ENCODE data around the gene FADS1.

Gene FADS1

DNA sequence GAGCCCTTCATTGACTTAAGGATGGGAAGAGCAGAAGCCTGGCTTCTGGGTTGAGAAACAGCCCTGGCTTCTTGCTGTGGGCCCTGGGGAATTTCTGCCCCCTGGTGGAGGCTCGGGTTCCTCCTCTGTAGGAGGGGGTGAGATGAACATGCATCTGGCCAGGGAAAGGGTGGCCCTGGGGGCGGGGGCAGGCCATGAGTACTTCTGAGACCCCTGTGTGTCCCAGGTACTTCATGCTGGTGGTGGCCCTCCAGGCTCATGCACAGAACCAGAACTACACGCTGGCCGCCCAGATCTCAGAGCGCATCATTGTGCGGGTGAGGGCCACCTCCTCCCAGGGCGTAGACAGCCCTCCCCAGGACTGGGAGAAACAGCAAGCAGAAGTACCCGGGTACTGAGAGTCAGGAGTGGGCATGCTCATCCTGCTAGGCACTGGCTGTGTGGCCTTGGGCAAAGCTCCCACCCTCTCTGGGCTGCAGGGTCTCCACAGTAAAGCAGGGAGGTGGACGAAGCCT, 40.2 kb downstream of the FADS1 start:
- DNase-seq (ENCODE audit: low read depth), result no peak

DNA sequence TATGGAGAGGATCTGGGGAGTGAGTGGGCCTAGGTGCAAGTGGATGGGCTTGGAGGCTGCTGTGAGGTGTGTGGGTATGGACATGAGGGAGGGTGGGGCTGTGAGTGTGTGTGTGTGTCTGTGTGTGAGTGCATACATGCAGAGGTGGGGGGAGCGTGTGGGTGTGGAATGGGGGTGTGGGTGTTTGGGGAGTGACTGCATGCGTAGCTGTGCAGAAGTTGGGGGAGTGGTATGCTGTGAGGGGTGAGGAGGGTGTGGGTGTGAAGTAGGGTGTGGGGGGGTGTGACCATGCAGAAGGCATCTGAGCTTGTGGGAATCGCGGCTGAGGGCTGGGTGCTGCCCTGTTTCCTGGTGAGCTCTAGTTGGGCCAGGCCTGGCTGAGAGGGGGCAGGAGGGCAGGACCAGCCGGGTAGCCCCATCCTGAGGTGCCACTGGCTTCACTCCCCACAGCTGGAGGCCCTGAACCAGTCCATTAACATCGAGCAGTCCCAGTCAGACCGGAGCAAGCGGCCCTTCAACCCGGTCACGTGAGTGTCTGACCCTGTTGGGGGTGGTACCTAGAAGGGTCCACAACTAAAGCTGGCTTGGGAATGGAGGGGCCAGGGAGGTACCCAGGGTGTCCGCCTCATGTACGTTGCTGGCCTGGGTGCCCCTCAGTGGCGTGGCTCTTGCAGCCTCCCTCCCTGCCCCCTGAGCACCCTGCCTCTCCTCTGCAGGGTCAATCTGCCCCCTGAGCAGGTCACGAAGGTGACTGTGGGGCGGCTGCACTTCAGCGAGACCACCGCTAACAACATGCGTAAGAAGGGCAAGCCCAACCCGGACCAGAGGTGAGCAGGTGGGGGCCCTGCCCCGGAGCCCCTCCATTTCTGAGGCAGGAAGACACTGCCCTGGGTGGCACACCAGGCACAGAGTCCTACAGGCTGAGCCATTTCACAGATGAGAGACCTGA, 40.9 kb downstream of the FADS1 start:
- no peak for DNase-seq (ENCODE audit: low read depth)

DNA sequence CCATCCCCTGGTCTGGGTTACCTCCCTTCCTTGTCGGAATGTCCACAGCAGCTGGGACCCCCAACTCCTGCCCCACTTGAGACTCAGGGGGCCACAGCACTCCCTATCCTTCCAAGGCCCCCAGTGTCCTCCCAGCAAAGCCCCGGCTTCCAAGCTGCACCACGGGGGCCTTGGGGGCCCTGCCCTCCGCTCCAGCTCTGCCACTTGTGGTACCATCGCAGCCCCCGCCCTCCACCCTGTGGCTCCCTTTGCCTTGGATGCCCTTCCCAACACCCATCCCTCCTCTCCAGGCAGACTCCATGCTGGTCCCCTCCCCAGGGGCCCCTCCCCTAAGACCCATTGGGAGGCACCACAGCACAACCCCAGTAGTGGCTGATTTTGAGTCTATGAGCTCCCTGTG, 41.7 kb downstream of the FADS1 start:
- no peak for DNase-seq (ENCODE audit: low read depth)

DNA sequence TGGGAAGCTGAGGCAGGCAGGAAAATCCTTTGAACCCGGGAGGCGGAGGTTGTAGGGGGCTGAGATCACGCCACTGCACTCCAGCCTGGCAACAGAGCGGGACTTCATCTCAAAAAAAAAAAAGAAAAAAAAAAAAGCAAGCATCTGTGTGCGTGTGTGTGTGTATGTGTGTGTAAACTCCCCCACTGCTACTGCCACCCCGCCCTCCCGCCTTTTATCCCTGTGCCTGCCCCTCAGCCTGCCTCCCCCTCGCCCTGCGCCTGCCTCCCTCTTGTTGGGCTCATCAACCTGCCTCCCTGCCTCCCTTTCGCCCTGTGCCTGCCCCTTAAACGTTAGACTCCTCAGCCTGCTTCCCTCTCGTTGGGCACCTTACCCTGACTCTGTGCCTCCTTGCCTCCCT, 42.4 kb downstream of the FADS1 start:
- DNase-seq (ENCODE audit: low read depth), result no peak

DNA sequence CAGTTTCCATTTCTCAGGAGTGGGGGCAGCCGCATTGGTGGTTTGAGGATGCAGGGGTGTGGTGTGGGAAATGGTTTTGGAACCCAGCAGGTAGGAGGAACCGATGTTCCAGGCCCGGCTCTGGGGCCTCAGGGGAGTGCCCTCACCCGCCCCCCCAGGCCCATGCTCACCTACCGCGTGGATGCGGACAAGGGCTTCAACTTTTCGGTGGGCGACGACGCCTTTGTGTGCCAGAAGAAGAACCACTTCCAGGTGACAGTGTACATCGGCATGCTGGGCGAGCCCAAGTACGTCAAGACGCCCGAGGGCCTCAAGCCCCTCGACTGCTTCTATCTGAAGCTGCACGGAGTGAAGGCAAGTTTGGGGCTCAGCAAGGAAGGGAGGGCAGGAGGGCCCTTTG, 43.0 kb downstream of the FADS1 start:
- no peak for DNase-seq (ENCODE audit: low read depth)

DNA sequence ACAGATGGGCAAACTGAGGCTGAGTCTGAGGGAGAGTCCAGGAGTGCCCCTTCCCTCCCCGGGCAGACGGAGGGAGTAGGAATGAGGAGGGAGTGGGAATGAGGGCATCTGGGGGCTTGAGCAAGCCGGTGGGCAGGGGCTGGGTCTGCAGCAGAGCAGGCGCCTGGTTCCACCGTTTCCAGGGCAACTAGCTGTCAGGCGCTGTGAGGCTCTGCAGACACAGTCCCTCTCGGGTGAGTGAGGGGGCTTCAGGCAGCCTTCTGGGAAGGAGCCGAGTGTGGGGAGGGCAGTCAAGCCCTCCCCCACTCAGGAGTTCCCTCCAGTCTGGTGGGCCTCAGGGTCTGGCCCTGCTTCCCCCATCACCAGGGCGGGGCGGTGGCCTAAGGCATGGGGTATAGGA, 43.4 kb downstream of the FADS1 start:
- DNase-seq (ENCODE audit: low read depth), result no peak

DNA sequence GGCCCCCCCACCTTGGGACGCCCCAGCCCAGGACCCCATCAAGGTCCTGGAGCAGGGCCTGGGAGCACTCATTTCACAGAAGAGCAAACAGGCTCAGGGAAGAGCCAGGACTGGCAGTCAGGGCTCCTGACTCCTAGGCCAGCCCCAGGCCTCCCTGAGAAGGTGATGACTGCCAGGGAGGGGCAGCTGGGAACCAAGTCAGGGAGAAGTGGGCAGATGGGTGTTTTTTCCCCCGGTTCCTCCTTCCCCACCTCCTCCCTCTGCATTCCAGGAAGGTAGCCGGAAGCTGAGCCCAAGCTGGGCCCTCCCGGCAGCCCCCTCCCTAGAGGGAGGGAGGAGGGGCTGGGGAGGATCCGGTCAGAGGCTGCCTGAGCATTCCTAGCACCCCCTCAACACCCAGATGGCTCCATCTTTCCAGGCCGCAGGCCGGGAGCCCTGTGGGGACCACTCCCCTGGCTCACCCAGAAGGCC, 44.8 kb downstream of the FADS1 start:
- DNase-seq (ENCODE audit: low read depth), result no peak

DNA sequence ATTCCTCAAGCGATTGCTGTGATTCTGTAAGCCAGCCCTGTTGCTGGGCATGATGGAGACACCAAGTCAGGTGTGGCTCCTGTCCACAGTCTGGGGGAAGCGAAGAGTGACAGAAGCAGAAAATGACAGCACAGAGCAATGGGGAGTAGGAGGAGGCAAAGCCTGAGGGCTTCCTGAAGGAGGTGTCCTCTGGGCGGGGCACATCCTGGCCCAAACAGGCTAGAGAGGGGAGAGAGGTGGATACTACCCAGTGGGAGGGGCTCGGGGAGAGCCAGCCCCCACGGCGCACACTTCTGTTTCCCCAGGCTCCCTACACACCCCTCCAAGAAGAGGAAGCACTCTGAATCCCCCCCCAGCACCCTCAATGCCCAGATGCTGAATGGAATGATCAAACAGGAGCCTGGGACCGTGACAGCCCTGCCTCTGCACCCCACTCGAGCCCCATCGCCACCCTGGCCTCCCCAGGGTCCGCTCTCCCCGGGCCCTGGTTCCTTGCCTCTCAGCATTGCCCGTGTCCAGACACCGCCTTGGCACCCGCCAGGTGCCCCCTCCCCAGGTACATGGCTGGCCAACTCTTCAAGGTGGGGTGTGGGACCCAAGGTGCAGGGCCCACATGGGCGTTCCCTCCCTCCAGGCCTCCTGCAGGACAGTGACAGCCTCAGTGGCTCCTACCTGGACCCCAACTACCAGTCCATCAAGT, 45.5 kb downstream of the FADS1 start:
- no peak for DNase-seq (ENCODE audit: low read depth)

DNA sequence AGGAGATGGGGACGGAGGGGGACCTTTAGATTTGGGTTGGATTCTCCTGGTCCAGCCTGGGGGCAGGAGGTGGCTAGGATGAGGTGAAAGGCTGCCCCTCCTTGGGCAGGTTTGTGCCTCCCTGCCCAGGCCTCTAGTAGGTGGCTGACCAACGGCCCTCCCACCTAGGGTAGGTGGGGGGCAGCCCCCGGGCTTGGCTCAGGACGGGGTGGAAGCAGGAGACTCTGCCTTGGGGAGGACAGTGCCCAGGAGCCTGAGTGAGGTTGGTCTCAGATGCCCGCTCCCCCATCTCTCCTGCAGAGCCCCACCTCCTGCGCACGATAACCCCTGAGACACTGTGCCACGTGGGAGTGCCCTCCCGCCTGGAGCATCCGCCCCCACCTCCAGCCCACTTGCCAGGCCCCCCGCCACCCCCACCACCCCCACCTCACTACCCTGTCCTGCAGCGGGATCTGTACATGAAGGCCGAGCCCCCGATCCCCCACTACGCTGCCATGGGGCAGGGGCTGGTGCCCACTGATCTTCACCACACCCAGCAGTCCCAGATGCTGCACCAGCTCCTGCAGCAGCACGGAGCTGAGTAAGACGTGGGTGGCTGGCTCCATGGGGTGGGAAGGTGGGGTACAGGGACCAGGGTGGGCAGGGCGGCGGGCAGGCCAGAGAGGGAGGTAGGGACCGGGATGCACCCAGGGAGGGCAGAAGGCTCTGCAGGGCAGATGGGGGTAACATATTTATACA, 46.7 kb downstream of the FADS1 start:
- DNase-seq (ENCODE audit: low read depth), result no peak

DNA sequence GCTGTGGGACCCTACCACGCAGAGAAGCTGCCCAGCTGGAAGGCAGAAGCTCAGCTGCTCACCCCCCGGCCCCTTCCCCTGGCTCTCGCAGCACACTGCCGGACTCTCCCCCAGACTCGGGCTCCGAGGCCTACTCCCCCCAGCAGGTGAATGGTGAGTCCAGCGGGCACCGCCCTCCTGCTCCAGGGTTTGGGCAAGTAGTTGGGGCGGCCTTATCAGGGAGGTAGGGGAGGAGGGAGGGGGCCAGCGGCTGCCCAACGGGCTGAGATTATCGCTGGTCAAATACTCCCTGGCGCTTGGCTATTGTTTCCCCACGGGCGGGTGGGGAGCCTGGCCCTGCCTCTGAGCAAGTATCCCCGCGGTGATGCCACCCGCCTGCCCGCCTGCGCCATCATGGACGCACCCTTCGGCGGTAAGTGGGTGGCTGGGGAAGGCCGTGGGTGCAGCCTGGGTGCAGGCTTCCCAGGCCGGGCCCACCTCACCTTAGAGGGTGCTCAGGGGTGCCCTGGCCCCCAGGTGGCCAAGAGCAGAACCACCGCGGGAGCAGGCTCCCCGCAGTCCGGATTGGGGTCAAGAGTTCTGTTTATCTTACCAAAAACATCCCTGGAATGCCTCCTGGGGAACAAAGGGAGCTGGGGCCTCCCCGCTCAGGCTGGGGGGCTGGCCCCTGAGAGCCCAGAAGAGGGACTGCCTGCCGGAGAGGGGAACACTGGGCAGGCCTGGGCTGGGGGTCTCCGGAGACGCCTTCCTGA, 47.5 kb downstream of the FADS1 start:
- no peak for DNase-seq (ENCODE audit: low read depth)

DNA sequence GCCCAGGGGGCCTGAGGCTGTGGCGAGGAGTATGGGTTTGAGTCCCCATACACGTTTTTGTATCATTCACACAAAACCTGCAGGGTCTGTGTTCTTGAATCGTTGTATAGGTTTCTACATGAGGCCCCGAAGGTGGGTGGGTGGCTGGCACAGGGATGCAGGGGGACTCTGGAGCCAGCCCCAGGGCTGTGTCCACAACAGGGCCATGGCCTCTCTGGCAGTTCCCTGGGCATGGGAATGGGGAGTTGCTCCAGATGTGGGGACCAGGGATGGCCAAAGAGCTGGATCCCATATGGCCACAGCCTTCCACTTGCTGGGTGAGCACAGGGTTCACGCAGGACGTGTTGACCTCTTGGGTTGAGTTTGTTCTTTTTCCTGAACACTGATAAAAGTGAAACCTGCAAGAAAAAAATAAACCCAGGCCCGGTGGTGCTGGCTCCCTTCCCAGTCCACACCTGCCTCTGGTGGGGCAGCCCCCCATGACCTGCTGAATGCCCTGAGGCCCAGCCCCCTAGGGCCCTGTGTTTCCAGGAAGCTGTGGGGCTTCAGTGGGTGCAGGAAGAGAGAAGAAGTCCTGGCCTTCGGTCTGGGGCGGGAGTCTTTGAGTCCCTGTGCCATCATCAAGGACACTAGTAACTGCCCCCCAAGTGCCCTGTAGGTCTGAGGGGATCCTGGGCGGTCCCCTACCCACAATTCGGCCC, 48.3 kb downstream of the FADS1 start:
- DNase-seq (ENCODE audit: low read depth), result no peak

DNA sequence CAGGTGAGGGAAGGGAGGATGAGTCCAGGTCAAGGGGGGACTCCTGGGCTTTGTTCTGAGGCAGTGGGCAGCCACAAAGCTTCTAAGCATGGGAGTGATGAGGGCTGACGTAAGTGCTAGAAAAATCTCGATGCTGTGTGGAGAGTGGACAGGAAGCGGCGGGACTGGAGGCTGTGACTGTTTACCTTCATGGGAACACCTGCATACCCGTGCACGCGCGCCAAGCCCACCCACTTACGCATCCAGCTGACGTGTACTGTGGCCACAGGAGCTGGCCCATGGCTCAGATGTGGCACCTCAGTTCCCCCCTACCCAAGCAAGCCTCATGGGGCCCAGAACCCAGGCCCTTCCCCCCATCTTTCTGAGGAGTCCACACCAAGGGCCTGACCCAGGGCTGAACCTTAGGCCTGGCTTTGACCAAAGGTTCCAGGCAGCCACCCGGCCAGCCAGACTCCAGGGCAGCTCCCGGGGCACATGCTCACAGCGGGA, 50.4 kb downstream of the FADS1 start:
- DNase-seq (ENCODE audit: low read depth), result no peak

DNA sequence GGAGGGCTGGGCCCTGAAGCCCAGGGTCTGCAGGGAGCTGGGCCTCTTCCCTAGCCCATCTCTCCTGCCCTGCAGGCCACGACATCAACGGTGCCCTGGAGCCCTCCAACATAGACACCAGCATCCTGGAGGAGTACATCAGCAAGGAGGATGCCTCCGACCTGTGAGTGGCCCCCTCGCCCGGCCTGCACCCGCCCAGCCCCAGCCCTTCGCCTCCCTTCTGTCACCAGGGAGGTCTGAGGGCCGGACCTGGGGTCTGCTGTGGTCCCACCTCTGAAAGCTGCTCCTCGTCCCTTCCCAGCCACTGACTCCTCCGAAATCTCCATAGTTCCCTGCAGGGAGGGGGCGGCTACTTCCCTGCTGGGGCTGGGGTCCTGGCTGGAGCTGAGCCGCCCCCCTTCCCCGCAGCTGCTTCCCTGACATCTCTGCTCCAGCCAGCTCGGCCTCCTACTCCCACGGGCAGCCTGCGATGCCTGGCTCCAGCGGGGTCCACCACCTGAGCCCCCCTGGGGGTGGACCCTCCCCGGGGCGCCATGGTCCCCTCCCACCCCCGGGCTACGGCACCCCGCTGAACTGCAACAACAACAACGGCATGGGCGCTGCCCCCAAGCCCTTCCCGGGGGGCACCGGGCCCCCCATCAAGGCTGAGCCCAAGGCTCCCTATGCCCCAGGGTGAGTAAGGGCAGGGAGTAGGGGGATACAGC, 51.1 kb downstream of the FADS1 start:
- DNase-seq (ENCODE audit: low read depth), result no peak

DNA sequence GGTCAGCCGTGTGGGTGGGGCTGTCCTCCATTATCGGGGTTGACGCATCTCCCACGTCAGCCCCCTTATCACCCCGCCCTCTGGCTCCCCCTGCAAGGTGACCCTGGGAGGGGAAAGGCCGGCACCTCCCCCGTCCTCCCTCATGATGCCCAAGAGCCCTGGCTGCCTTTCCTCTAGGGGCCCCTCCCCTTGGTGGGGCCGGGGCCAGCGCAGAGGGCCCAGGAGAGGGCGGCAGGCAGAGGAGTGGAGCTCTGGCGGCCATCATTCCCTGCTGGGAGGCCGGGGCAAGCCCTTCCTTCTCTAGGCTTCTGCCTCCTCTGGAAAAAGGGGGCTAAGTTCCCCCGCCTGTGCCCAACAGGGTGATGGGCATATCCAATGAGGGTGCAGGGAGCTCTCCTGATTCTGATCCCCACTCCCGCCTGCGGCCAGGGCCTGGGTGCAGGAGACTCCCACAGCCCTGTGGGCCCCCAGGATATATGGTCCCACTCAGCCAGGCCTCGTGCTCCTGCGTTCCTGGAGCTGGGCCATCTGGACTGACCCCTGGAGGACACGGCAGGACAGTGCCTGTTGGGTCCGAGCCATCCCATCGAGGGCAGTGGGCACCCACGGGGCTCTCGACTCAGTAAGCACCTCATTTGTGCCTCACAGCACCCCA, 52.1 kb downstream of the FADS1 start:
- no peak for DNase-seq (ENCODE audit: low read depth)

DNA sequence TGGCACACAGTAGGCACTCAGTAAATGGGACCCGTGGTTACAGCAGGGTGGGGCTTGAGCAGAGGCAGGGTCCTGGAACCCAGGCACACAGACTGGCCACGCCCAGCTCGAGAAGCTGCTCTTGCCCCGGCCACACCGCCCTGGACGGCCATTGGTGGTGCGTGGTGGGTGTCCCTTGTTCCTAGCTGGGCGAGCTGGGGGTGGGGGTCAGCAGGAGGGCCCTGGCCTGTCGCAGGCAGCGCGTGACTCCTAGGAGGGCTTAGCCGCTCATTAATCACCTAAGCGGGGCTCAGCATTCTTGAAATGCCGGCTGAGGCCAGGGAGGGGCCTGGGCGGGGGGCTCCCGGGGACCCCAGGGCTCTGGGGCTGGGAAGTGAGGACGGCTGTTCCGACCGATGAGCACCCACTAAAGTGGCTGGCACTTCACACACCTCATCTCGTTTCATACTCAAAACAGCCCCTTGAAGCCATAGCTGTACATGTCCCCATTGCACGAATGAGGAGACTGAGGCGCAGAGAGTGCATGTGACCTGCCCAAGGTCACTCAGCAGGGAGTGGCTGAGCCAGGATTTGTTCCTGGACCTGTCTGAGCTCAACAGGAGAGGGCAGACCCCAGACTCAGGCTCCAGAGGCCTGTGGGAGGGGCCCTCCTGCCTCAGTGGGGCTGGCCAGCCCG, 52.7 kb downstream of the FADS1 start:
- DNase-seq (ENCODE audit: low read depth), result no peak

DNA sequence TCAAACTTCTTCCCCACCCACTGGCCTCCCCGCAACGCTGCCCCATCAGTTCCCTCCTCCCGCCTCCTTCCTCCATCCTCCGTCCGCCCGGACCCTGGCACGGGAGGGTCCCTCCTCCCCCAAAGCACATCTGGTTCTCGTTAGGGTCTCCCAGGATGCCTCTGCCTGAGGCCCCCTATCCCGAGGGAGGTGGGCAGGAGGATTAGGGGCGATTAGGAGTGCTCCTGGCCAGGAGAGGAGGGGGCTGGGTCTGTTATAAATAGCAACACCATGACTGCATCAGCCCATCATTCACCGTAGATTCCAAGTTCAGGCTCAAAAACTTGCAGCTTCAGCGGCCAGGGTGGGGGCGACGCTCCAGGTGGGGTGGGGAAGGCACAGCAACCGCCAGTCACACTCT, 54.0 kb downstream of the FADS1 start:
- DNase-seq (ENCODE audit: low read depth), result no peak

DNA sequence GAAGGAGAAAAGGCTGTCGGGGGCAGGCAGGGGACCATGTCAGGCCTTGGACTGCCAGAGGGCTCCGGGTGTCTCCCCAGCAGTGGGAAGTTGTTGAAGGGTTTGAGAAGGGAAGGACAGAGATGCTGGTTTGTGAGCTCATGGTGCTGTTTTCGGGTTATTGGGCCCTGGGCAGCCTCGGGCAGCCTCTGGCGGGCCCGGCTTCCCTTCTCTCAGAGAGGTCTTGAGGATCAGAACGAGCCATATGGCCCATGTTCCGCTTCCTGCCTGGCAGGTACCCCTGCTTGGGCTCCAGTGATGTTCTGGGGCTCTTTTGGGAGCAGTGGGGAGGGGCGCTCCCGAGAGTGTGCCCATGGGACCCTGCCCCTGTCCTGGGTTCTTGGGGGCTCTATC, 54.6 kb downstream of the FADS1 start:
- no peak for DNase-seq (ENCODE audit: low read depth)

DNA sequence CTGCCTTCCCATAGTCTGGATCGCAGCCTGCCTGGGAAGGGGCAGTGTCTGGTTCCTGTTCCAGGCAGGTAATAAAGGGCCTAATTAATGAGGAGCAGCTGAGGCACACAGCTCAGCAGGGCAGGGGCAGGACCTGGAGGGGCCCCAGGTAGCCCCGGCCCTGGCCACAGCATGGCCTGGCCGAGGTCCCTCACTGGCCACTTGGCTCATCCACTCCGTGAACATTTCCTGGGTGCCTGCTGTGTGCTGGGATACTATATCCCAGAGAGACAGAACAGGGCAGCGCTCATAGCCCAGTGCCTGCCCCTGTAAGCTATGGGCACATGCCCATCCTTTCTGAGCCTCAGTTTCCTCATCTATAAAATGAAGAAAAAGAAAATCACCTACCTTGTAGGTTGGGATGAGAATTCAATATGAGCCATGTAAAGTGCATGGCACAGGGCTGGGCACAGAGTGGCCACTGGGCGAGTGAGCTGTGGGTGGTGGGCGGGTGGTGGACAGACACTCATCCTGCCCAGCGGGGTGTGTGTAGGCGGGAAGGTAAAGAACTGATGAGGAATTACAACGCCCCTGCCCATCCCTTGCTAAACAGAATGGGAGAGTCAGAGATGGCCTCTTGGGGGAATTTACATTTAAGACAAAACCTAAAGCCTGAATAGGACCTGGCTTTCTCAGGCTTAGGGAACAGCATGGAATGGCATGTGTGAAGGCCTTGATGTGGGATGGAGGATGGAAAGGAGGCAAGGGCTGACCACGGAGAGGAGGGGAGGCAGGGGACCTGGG, 55.2 kb downstream of the FADS1 start:
- DNase-seq (ENCODE audit: low read depth), result no peak

Data from HS-27A (cell line).